KOPT-K1 (cell line): Measurements from ENCODE around the gene TRMT6.

Experiments used
- H3K27ac ChIP-seq: fragments of 200-600 bp; sonication (generic); 2 replicates; pipeline ENCODE4 v1.5.1; 2016; ENCODE audit warnings: antibody characterized with exemption, mild to moderate bottlenecking, low read depth, low read length; ENCODE audit not compliant: poor library complexity, severe bottlenecking
- H3K36me3 ChIP-seq: fragments of 200-600 bp; sonication (generic); 2 replicates; pipeline ENCODE4 v1.5.1; 2017; ENCODE audit warnings: antibody characterized with exemption, mild to moderate bottlenecking, low read length, moderate library complexity; ENCODE audit not compliant: insufficient read depth
- H3K9me3 ChIP-seq: fragments of 200-600 bp; sonication (generic); 2 replicates; pipeline ENCODE4 v1.5.1; 2017; ENCODE audit warnings: antibody characterized with exemption, low read length, mild to moderate bottlenecking; ENCODE audit not compliant: insufficient read depth, poor library complexity, severe bottlenecking

The TRMT6 gene, protein sequence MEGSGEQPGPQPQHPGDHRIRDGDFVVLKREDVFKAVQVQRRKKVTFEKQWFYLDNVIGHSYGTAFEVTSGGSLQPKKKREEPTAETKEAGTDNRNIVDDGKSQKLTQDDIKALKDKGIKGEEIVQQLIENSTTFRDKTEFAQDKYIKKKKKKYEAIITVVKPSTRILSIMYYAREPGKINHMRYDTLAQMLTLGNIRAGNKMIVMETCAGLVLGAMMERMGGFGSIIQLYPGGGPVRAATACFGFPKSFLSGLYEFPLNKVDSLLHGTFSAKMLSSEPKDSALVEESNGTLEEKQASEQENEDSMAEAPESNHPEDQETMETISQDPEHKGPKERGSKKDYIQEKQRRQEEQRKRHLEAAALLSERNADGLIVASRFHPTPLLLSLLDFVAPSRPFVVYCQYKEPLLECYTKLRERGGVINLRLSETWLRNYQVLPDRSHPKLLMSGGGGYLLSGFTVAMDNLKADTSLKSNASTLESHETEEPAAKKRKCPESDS

DNA sequence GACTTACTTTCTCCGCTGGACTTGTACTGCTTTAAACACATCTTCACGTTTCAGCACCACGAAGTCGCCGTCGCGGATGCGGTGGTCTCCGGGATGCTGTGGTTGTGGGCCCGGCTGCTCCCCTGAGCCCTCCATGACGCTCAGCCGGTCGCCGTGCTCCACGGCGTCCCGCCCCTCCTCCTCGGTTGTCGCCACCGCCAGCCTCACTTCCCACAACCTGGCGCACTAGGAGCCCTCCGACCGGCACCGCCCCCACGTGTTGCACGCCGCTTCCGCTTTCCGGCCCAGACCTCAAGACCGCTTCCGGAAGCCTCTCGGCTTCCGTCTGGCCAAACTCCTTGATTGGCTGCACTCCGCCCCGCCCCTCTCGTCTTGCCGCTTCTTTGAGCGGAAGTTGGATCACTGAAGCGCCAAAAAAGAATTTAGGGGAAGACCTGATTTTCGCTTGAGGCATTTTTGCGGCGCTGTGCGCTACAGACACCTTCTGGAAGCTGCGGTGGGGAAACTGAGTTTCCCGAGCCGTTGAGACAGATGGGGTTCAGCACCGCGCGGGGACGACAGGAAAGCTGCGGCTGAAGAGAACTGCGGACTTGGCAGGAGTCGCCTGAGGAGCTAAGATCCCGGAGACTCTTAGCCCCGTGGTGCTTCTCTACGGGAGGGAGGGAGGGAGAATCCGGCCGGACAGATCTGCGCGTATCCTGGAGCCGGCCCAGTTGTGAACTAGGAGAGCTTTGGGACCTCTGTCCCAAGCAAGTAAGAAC is at the start of gene TRMT6, which contains the start of gene MCM8:
TRMT6 (minus strand) TSS at position 263 of the 761 bp plus-strand sequence; CDS start at position 135, 128 bp downstream.
MCM8 (plus strand) TSS at position 382 of the 761 bp plus-strand sequence. CDS start 1,364 bp downstream, outside the sequence.
- Histone ChIP-seq H3K27ac (peak within 1 kb of the TSS; percentile 79), H3K9me3 (no peaks in the 10 kb centered on the region), H3K36me3 (peaks cover 65% of the 10 kb centered on the region)

DNA sequence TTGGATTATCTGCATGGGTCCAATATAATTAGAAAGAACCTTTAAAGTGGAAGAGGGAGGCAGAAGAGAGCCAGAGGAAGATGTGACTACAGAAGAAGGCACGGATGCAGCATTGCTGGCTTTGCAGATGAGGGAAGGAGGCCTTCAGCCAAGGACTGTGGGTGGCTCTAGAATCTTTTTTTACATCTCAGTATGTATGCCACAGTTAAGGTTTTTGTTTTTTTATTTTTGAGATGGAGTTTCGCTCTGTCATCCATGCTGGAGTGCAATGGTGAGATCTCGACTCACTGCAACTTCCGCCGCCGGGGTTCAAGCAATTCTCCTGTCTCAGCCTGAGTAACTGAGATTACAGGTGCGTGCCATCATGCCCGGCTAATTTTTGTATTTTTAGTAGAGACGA is 49.5 kb upstream of the TRMT6 start:
- Histone ChIP-seq H3K27ac (no peak overlapping the region), H3K36me3 (peaks cover 50% of the 10 kb centered on the region), H3K9me3 (no peaks in the 10 kb centered on the region)

DNA sequence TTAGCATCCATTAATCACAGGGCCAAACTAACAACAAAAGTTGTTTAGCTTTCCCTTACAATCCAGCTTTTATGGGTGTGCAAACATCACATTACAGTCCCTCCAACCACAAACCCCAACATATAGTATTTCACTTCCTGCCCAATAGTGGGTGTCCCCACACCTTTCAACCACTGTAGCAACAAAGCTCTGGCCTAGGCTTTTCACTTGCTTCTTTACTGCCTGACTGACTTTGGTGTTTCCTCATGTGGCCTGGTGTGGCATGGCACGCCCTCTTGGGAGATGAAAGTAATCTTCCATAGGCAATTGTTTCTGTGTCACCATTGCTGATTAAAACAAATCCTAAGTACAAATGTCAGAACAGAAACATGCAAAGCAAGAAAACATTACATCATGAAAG is 46.4 kb upstream of the TRMT6 start:
- no peak overlapping the region for H3K27ac ChIP-seq
- H3K36me3 ChIP-seq, result peaks cover 74% of the 10 kb centered on the region

DNA sequence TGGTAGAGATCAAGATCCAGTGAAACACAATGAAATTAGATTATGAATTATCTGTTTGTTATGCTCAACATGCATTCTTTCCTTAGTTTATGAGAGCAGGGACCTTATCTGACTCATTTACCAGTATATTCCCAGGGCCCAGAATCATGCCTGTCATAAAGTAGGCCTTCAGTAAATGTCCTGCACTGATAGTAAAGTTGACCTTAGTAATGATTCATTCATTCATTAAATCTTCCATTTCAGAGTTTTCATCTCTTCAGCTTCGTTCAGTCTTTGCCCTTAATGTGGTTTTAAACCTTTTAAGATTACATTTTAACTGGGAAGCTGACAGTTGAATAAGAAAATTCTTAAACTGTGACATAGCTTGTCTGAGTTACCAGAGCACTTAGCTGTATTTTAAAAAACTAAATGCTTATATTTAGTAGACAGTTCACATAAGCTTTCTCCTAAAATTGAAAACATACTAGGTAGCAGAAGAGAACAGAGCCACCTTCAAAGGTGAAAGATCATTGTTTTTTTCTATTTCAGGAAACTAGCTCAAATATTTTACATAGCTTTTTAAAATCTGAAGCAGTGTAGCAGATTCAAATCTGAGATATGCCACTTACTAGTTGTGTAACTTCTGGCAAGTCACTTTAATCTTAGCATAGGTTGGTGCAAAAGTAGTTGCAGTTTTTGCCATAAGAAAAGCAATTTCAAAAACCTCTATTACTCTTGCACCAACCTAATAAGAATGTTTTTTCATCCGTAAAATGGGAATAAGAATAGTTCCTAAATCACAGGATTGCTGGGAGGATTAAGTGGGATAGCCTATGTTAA is 41.5 kb upstream of the TRMT6 start:
- peaks cover 93% of the 10 kb centered on the region for H3K36me3 ChIP-seq

More for the DNA sequence above, 46.4 kb upstream of the TRMT6 start:
- H3K9me3 ChIP-seq, result no peaks in the 10 kb centered on the region

DNA sequence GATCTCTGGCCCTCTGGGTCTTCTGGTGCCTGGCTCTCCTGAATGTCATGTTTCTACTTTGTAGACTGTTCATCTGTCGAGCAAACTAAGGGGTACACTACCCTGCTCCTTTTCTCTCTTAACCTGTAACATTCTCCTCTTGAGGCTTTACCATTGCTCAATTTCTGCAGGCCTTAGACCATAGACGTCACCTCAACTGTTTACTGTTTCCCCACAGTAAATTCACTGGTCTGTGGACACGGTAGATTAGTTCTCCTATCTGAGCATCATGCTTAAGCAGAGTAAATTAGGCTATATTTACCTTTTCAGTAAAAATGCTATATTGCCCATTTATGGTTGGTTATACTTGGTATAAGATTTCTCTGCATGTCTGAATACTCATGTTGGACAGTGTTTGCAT is 40.6 kb upstream of the TRMT6 start:
- Histone ChIP-seq H3K27ac (no peak overlapping the region), H3K36me3 (peaks cover 100% of the 10 kb centered on the region), H3K9me3 (no peaks in the 10 kb centered on the region)

More for the DNA sequence above, 41.5 kb upstream of the TRMT6 start:
- no peak overlapping the region for H3K27ac ChIP-seq
- H3K9me3 ChIP-seq, result no peaks in the 10 kb centered on the region

DNA sequence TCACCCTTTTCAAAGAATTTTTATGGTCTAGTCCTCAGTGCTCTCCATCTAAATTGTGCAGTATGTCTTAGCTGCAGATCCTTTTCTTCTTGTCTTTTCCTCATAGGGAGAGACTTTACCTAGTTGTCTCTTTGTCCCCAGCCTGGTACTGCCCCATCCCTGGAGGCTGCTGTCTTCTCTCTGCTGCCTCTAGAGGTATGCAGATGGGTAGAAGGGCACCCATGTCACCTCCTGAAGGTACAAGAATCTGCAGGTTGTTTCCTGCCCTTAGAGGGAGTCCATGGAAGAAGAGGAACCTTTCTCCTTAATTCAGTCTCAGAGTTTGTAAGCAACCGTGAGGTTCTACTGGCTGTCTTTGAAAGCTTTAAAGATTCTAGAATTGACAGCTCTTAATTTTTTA is 39.2 kb upstream of the TRMT6 start:
- H3K9me3 ChIP-seq, result no peaks in the 10 kb centered on the region
- H3K36me3 ChIP-seq, result peaks cover 99% of the 10 kb centered on the region
- H3K27ac ChIP-seq, result no peak overlapping the region

DNA sequence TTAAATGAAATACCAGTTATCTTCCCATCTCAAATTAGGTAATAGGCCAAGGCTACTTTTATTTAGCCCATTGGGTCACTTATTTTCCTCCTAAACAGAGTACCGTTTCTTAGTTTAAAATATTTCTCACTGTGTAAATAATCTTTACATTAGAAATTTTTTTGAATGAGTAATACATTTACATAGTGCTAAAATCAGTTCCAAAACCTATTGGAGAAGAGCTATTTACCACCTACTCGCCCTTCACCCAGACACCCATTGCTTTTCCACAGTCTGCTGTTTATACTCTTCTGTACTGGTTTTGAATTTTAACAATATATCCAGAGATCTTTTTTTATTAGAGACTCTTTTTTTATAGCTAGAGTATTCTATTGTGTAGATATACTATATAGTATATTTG is 37.0 kb upstream of the TRMT6 start:
- H3K27ac ChIP-seq, result no peak overlapping the region
- no peaks in the 10 kb centered on the region for H3K9me3 ChIP-seq
- H3K36me3 ChIP-seq, result peaks cover 99% of the 10 kb centered on the region

DNA sequence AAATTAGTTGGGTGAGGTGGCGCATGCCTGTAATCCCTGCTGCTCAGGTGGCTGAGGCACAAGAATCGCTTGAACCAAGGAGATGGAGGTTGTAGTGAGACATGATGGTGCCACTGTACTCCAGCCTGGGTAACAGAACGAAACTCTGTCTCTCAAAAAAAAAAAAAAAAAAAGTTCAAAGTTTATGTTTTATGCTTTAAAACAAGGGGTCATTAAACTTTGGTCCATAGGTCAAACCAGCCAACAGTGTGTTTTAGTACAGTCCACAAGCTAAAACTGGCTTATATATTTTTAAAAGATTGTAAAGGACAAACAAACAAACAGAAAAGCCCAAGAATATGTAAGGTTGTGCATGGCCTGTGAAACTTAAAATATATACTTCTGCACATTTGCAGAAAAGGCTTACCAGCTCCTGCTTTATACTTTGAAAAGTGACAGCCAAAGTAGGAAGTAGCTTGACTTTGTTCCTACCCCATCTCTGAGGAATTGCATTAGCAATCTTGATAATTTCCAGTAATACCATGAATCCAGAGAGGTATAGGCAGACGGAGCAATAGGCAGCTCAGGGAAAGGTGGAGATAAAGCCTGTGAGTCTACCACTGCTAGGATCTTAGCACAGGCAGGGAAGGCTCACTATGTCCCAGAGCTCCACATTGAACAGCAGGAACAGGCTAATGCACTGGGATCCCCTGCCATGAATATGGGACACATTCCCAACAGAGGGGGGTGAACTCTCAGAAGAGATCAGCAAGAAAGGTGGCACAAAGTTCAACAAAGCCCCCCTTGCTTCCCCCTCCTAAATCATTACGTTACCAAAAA is 30.6 kb upstream of the TRMT6 start:
- H3K9me3 ChIP-seq, result no peaks in the 10 kb centered on the region
- H3K36me3 ChIP-seq, result peaks cover 99% of the 10 kb centered on the region
- H3K27ac ChIP-seq, result no peak overlapping the region

DNA sequence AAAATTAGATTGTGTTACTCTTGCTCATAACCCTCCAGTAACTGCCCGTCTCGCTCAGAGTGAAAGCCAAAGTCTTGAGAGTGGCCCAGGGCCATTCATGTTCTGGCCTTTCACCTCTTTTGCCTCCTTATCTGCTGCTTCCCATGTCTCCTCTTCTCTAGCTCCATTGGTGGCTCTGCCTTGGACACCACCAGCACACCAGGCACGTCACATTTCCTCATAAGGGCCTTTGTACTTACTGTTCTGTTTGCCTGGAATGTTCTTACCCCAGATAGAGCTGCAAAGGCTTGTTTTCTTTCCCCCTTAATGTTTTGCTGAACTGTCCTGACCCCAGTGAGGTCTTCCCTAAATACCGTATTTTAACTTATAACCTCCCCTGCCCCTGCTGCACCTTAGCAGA is 29.5 kb upstream of the TRMT6 start:
- peaks cover 99% of the 10 kb centered on the region for H3K36me3 ChIP-seq
- H3K9me3 ChIP-seq, result no peaks in the 10 kb centered on the region
- no peak overlapping the region for H3K27ac ChIP-seq

DNA sequence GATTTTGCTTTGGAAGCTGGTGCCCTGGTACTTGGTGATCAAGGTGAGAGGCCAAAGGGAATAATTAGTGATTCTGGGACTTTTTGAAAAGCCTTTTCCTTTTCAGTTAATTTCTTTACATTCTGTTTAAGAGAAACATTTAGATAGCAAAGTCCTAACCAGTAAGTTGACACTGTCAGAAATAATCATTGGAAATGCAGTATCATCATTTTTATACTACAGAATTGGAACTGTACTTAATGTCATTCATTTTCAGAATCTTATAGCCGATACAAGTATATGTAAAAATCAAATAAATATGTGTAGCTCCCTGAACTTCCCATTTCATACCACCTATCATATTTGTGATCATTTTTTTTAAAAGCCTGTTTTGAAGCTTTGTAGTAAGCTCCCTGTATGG is 27.6 kb upstream of the TRMT6 start:
- Histone ChIP-seq H3K36me3 (peaks cover 99% of the 10 kb centered on the region), H3K9me3 (no peaks in the 10 kb centered on the region), H3K27ac (no peak overlapping the region)

DNA sequence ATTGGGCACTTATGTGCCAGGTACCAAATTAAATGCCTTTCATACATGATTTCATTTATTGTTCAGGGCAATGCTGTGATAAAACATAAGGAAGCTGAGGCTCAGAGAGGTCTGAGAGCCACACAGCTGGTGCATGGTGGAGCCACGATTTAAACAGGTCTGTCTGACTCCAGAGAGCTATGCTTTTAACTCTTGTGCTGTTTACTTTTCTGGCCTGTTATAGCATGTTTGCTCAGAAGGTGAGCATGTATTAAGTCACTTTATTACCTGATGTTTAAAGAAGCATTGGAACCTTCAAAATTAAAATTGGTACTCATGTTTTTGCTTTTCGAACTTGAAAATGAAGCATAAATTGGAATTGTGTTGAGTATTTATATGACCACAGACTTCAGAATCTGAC is 26.9 kb upstream of the TRMT6 start:
- H3K27ac ChIP-seq, result no peak overlapping the region
- no peaks in the 10 kb centered on the region for H3K9me3 ChIP-seq
- H3K36me3 ChIP-seq, result peaks cover 99% of the 10 kb centered on the region

DNA sequence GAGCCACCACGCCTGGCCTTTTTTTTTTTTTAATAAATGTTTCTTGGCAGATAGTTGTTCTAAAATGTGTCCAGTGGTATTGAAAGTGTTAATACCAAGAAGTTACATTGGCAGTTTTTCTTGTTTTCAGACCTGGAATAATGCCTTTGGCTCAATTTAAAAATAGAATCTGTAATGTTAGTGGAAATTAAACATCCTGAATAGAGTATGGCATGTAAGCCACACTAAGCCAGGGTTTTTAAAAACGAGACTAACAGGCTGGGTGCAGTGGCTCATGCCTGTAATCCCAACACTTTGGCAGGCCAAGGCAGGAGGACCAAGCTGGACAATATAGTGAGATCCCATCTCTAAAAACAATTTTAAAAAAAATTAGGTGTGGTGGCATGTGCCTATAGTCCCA is 25.4 kb upstream of the TRMT6 start:
- H3K9me3 ChIP-seq, result no peaks in the 10 kb centered on the region
- H3K27ac ChIP-seq, result no peak overlapping the region
- peaks cover 99% of the 10 kb centered on the region for H3K36me3 ChIP-seq

DNA sequence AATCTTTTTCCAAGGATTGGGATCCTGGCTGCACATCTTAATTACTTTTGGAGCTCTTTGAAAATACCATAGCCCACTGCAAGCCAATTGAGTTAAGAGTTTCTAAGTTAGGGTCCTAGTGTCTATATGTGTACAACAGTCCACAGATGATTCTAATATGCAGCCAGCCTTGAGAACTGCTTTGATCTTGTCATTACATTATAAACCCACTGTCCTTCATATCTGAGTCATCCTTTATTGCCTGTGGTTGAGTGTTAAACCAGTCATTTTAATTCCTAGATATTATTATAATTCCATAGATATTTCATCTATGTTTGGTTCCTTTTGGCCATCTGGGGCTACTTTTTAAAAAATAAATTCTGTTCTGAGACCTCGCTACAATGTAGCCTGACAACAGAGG is 24.2 kb upstream of the TRMT6 start:
- Histone ChIP-seq H3K36me3 (peaks cover 99% of the 10 kb centered on the region), H3K27ac (no peak overlapping the region), H3K9me3 (no peaks in the 10 kb centered on the region)

DNA sequence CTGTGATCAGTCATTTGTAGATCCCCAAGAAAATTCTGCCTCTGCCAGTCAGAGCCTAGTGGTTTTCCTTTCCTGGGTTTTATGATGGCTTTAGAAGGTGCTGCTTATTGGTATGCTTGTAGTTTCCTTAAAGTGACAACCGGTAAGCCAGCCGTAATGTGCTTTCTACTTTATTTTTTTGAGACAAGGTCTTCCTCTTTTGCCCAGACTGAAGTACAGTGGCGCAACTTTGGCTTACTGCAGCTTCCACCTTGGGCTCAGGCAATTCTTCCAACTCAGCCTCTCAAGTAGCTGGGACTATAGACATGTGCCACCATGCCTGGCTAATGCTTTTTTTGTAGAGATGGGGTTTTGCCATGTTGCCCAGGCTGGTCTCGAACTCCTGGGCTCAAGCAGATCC is 23.6 kb upstream of the TRMT6 start:
- Histone ChIP-seq H3K36me3 (peaks cover 99% of the 10 kb centered on the region), H3K27ac (no peak overlapping the region), H3K9me3 (no peaks in the 10 kb centered on the region)
